Measurements from ENCODE around the gene KAT2B.

The KAT2B gene

DNA sequence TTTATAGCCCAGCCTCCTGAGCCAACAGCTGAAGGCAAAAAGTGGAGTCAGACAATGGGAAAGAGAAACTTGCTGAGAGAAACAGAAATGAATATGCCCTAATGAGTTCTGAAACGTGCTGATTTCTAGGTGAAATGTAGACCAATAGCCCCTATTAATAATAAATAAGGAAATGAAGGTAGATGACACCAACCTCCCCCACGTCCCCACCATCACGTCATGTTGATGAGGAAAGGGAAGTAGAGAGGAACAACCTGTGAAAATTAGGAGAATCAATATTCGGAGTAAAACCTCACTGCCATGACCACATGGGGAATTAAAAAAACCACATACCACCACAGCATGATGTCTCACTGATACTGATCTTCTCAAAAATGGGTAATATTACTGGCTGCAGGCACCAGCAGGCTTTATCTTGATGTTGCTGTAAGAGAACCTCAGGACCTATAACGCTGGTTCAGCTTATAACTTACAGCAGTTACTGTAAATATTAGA lies 64.0 kb downstream of the KAT2B start:
- Histone ChIP-seq H2BK5ac (ENCODE audit: low read length) (no peak overlapping the region), H4K8ac (ENCODE audit: low read depth, low read length) (no peak overlapping the region), H3K4me3 (ENCODE audit: low read length) (no peak overlapping the region), H3K36me3 (ENCODE audit: control insufficient read depth, insufficient read depth, low read length) (no peaks in the 10 kb centered on the region), H3K4me1 (ENCODE audit: control insufficient read depth, low read depth, low read length) (no peaks in the 10 kb centered on the region), H4K5ac (ENCODE audit: low read length) (no peak overlapping the region), H2BK15ac (replicated peaks; ENCODE audit: low read depth) (no peak overlapping the region), H2AK5ac (ENCODE audit: low read length) (no peak overlapping the region), H3K18ac (ENCODE audit: low read length) (no peak overlapping the region), H3K9ac (ENCODE audit: low read length) (no peak overlapping the region), H3K23ac (ENCODE audit: low read length) (no peak overlapping the region), H3K4me2 (ENCODE audit: low read length) (no peak overlapping the region), H3K79me2 (ENCODE audit: control insufficient read depth, insufficient read depth, low read length) (no peaks in the 10 kb centered on the region), H3K56ac (ENCODE audit: low read length) (no peak overlapping the region), H3K79me1 (ENCODE audit: low read length) (no peaks in the 10 kb centered on the region), H3K27me3 (ENCODE audit: insufficient read depth, low read length, poor library complexity) (no peaks in the 10 kb centered on the region), H2BK120ac (ENCODE audit: low read depth, low read length) (no peak overlapping the region), H3K27ac (ENCODE audit: low read depth, low read length) (no peak overlapping the region), H3K4ac (ENCODE audit: low read depth, low read length) (no peak overlapping the region)
- DNase-seq, result peak; percentile 38
- WGBS (ENCODE audit: extremely low coverage, insufficient coverage, low lambda C conversion rate), result no CpG with 5 or more reads among the region's 5 CpGs

DNA sequence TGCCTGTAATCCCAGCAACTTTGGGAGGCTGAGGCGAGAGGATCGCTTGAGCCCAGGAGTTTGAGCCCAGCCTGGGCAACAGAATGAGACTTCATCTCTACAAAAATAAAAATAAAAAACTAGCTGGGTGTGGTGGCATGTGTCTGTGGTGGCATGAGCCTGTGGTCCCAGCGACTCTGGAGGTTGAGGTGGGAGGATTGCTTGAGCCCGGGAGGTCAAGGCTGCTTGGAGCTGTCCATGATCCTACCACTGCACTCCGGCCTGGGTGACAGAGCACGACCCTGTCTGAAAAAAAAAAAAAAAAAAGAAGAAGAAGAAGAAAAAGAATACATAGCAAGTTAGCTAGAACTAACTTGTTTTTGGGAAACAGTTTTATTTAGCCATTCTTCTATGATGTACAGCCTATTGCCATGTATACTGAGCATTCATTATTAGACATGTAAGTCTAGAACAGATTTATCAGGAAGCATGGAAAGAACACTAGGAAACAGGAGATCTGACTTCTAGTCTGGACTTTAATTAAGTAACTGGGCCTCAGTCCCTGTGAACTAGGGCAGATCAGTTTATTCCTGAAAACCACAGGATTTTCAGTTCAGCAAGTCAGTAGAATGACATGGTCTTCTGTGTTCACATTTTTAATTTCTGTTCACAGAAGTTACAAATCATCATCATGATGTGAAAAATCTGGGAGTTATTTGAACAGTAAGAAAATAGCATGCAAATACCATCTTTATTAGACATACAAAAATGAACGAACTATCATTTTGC lies 65.5 kb downstream of the KAT2B start:
- Histone ChIP-seq H3K36me3 (ENCODE audit: control insufficient read depth, insufficient read depth, low read length) (no peaks in the 10 kb centered on the region), H3K4me1 (ENCODE audit: control insufficient read depth, low read depth, low read length) (no peaks in the 10 kb centered on the region), H3K23ac (ENCODE audit: low read length) (no peak overlapping the region), H3K56ac (ENCODE audit: low read length) (no peak overlapping the region), H3K79me1 (ENCODE audit: low read length) (no peaks in the 10 kb centered on the region), H3K27ac (ENCODE audit: low read depth, low read length) (no peak overlapping the region), H2BK5ac (ENCODE audit: low read length) (no peak overlapping the region), H3K9ac (ENCODE audit: low read length) (no peak overlapping the region), H2AK5ac (ENCODE audit: low read length) (no peak overlapping the region), H3K18ac (ENCODE audit: low read length) (no peak overlapping the region), H2BK120ac (ENCODE audit: low read depth, low read length) (no peak overlapping the region), H2BK15ac (replicated peaks; ENCODE audit: low read depth) (no peak overlapping the region), H3K79me2 (ENCODE audit: control insufficient read depth, insufficient read depth, low read length) (no peaks in the 10 kb centered on the region), H4K8ac (ENCODE audit: low read depth, low read length) (no peak overlapping the region), H3K4me2 (ENCODE audit: low read length) (no peak overlapping the region), H3K4me3 (ENCODE audit: low read length) (no peak overlapping the region), H3K27me3 (ENCODE audit: insufficient read depth, low read length, poor library complexity) (no peaks in the 10 kb centered on the region), H3K4ac (ENCODE audit: low read depth, low read length) (no peak overlapping the region), H4K5ac (ENCODE audit: low read length) (no peak overlapping the region)
- no CpG with 5 or more reads among the region's 7 CpGs for WGBS (ENCODE audit: extremely low coverage, insufficient coverage, low lambda C conversion rate)
- no peak for DNase-seq

DNA sequence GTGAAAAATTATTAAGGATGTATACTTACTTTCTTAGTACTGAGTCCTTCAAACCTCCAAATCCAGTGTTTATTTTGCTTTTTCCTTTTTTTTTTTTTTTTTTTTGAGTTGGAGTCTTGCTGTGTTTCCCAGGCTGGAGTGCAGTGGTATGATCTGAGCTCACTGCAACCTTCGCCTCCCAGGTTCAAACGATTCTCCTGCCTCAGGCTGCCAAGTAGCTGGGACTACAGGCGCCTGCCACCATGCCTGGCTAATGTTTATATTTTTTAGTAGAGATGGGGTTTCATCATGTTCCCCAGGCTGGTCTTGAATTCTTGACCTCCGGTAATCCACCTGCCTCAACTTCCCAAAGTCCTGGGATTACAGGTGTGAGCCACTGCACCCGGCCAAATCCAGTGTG lies 67.5 kb downstream of the KAT2B start:
- no peak overlapping the region for H3K27ac ChIP-seq (ENCODE audit: low read depth, low read length)
- H3K4ac ChIP-seq (ENCODE audit: low read depth, low read length), result no peak overlapping the region
- H2BK5ac ChIP-seq (ENCODE audit: low read length), result no peak overlapping the region
- no peak for DNase-seq
- no peak overlapping the region for H3K56ac ChIP-seq (ENCODE audit: low read length)
- H3K18ac ChIP-seq (ENCODE audit: low read length), result no peak overlapping the region
- H3K9ac ChIP-seq (ENCODE audit: low read length), result no peak overlapping the region
- H3K4me3 ChIP-seq (ENCODE audit: low read length), result no peak overlapping the region
- H3K36me3 ChIP-seq (ENCODE audit: control insufficient read depth, insufficient read depth, low read length), result no peaks in the 10 kb centered on the region
- no peak overlapping the region for H2AK5ac ChIP-seq (ENCODE audit: low read length)
- no CpG with 5 or more reads among the region's 5 CpGs for WGBS (ENCODE audit: extremely low coverage, insufficient coverage, low lambda C conversion rate)
- no peaks in the 10 kb centered on the region for H3K79me1 ChIP-seq (ENCODE audit: low read length)
- H2BK120ac ChIP-seq (ENCODE audit: low read depth, low read length), result no peak overlapping the region
- no peak overlapping the region for H2BK15ac ChIP-seq (replicated peaks; ENCODE audit: low read depth)
- no peak overlapping the region for H4K5ac ChIP-seq (ENCODE audit: low read length)
- H3K79me2 ChIP-seq (ENCODE audit: control insufficient read depth, insufficient read depth, low read length), result no peaks in the 10 kb centered on the region
- no peaks in the 10 kb centered on the region for H3K27me3 ChIP-seq (ENCODE audit: insufficient read depth, low read length, poor library complexity)
- no peak overlapping the region for H4K8ac ChIP-seq (ENCODE audit: low read depth, low read length)
- H3K23ac ChIP-seq (ENCODE audit: low read length), result no peak overlapping the region
- H3K4me2 ChIP-seq (ENCODE audit: low read length), result no peak overlapping the region
- no peaks in the 10 kb centered on the region for H3K4me1 ChIP-seq (ENCODE audit: control insufficient read depth, low read depth, low read length)

DNA sequence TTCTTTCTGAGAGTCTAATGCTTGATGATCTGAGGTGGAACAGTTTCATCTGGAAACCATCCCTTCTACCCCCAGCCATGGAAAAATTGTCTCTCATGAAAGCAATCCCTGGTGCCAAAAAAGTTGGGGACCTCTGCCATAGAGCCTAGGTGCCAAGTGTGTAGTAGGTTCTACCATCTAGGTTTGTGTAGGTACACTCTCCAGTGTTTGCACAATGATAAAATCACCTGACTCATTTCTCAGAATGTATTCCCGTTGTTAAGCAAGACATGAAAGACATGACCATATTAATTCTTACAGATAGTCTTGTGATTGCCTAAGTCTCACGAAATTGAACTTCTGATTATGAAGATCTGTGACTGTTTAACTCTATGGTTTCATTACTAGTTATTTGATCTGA lies 68.6 kb downstream of the KAT2B start:
- H3K79me2 ChIP-seq (ENCODE audit: control insufficient read depth, insufficient read depth, low read length), result no peaks in the 10 kb centered on the region
- no peak overlapping the region for H4K5ac ChIP-seq (ENCODE audit: low read length)
- H3K23ac ChIP-seq (ENCODE audit: low read length), result no peak overlapping the region
- no peak overlapping the region for H3K4ac ChIP-seq (ENCODE audit: low read depth, low read length)
- no peak overlapping the region for H4K8ac ChIP-seq (ENCODE audit: low read depth, low read length)
- H2BK15ac ChIP-seq (replicated peaks; ENCODE audit: low read depth), result no peak overlapping the region
- H3K4me1 ChIP-seq (ENCODE audit: control insufficient read depth, low read depth, low read length), result no peaks in the 10 kb centered on the region
- H2BK5ac ChIP-seq (ENCODE audit: low read length), result no peak overlapping the region
- no peak overlapping the region for H2AK5ac ChIP-seq (ENCODE audit: low read length)
- H3K27ac ChIP-seq (ENCODE audit: low read depth, low read length), result no peak overlapping the region
- WGBS (ENCODE audit: extremely low coverage, insufficient coverage, low lambda C conversion rate), result no CpG with 5 or more reads among the region's 2 CpGs
- H3K4me3 ChIP-seq (ENCODE audit: low read length), result no peak overlapping the region
- H3K79me1 ChIP-seq (ENCODE audit: low read length), result no peaks in the 10 kb centered on the region
- H3K36me3 ChIP-seq (ENCODE audit: control insufficient read depth, insufficient read depth, low read length), result no peaks in the 10 kb centered on the region
- H3K27me3 ChIP-seq (ENCODE audit: insufficient read depth, low read length, poor library complexity), result no peaks in the 10 kb centered on the region
- H3K18ac ChIP-seq (ENCODE audit: low read length), result no peak overlapping the region
- H3K9ac ChIP-seq (ENCODE audit: low read length), result no peak overlapping the region
- no peak for DNase-seq
- H3K56ac ChIP-seq (ENCODE audit: low read length), result no peak overlapping the region
- no peak overlapping the region for H2BK120ac ChIP-seq (ENCODE audit: low read depth, low read length)
- no peak overlapping the region for H3K4me2 ChIP-seq (ENCODE audit: low read length)

DNA sequence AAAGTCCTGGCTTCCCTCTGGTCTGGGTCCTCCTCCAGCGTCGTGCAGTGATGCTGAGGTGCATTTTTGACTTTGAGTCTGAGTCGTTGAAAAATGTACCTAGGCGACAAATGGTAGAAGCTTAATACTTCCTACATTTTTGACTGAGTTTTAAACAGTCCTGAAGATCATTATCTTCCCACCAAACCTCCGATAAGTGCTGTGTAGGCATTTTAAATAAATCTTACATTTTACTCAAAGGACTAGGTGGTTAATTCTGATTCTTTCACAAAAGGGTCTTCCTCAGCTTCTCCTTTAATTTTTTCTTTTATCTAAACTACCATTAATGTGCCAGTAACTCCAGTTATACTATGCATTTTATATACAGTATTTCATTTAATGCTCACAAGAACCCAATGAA lies 70.6 kb downstream of the KAT2B start:
- Histone ChIP-seq H3K56ac (ENCODE audit: low read length) (no peak overlapping the region), H3K4ac (ENCODE audit: low read depth, low read length) (no peak overlapping the region), H3K4me1 (ENCODE audit: control insufficient read depth, low read depth, low read length) (no peaks in the 10 kb centered on the region), H3K27ac (ENCODE audit: low read depth, low read length) (no peak overlapping the region), H3K79me1 (ENCODE audit: low read length) (no peaks in the 10 kb centered on the region), H3K79me2 (ENCODE audit: control insufficient read depth, insufficient read depth, low read length) (no peaks in the 10 kb centered on the region), H3K9ac (ENCODE audit: low read length) (no peak overlapping the region), H3K23ac (ENCODE audit: low read length) (no peak overlapping the region), H2BK120ac (ENCODE audit: low read depth, low read length) (no peak overlapping the region), H3K4me2 (ENCODE audit: low read length) (no peak overlapping the region), H2BK15ac (replicated peaks; ENCODE audit: low read depth) (no peak overlapping the region), H3K27me3 (ENCODE audit: insufficient read depth, low read length, poor library complexity) (no peaks in the 10 kb centered on the region), H4K5ac (ENCODE audit: low read length) (no peak overlapping the region), H2AK5ac (ENCODE audit: low read length) (no peak overlapping the region), H2BK5ac (ENCODE audit: low read length) (no peak overlapping the region), H3K4me3 (ENCODE audit: low read length) (no peak overlapping the region), H3K36me3 (ENCODE audit: control insufficient read depth, insufficient read depth, low read length) (no peaks in the 10 kb centered on the region), H3K18ac (ENCODE audit: low read length) (no peak overlapping the region), H4K8ac (ENCODE audit: low read depth, low read length) (no peak overlapping the region)
- no peak for DNase-seq
- WGBS (ENCODE audit: extremely low coverage, insufficient coverage, low lambda C conversion rate), result no CpG with 5 or more reads among the region's 5 CpGs

DNA sequence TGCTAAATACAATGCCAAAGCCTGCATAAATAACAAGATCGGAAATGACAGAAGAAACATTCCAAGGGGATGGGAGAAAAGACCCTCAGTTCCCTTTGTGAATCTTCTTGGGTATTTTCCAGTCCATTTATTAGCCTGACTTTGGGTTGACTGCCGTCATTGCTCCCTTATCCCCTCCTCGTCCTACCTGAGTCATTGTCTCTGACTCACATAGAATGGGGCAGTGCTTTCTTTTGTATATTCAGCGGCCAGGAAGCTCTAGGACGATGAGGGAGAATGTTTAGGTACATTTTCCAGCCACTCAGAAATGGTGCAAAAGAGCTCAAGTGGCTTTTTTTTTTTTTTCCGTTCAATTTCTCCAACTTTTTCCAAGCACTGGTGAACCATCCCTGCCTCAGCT lies 71.6 kb downstream of the KAT2B start:
- no peak overlapping the region for H2AK5ac ChIP-seq (ENCODE audit: low read length)
- H3K27ac ChIP-seq (ENCODE audit: low read depth, low read length), result no peak overlapping the region
- no peak overlapping the region for H2BK120ac ChIP-seq (ENCODE audit: low read depth, low read length)
- no peak overlapping the region for H4K5ac ChIP-seq (ENCODE audit: low read length)
- H3K4ac ChIP-seq (ENCODE audit: low read depth, low read length), result no peak overlapping the region
- no peak overlapping the region for H3K9ac ChIP-seq (ENCODE audit: low read length)
- H2BK15ac ChIP-seq (replicated peaks; ENCODE audit: low read depth), result no peak overlapping the region
- no CpG with 5 or more reads among the region's 6 CpGs for WGBS (ENCODE audit: extremely low coverage, insufficient coverage, low lambda C conversion rate)
- H3K4me1 ChIP-seq (ENCODE audit: control insufficient read depth, low read depth, low read length), result no peaks in the 10 kb centered on the region
- no peak overlapping the region for H4K8ac ChIP-seq (ENCODE audit: low read depth, low read length)
- peak; percentile 34 for DNase-seq
- no peaks in the 10 kb centered on the region for H3K79me1 ChIP-seq (ENCODE audit: low read length)
- no peak overlapping the region for H3K56ac ChIP-seq (ENCODE audit: low read length)
- no peak overlapping the region for H2BK5ac ChIP-seq (ENCODE audit: low read length)
- H3K4me3 ChIP-seq (ENCODE audit: low read length), result no peak overlapping the region
- no peaks in the 10 kb centered on the region for H3K36me3 ChIP-seq (ENCODE audit: control insufficient read depth, insufficient read depth, low read length)
- H3K79me2 ChIP-seq (ENCODE audit: control insufficient read depth, insufficient read depth, low read length), result no peaks in the 10 kb centered on the region
- H3K4me2 ChIP-seq (ENCODE audit: low read length), result no peak overlapping the region
- no peak overlapping the region for H3K18ac ChIP-seq (ENCODE audit: low read length)
- no peak overlapping the region for H3K23ac ChIP-seq (ENCODE audit: low read length)
- no peaks in the 10 kb centered on the region for H3K27me3 ChIP-seq (ENCODE audit: insufficient read depth, low read length, poor library complexity)
